ENCODE data around the gene KRT6A. TPM values are rescaled to one million over a fixed set of nuclear protein-coding genes. Genes with fewer than 3 reads are reported as not detected.

KRT6A gene
- total RNA-seq, 2 experiments from 2014 or later: not detected

DNA sequence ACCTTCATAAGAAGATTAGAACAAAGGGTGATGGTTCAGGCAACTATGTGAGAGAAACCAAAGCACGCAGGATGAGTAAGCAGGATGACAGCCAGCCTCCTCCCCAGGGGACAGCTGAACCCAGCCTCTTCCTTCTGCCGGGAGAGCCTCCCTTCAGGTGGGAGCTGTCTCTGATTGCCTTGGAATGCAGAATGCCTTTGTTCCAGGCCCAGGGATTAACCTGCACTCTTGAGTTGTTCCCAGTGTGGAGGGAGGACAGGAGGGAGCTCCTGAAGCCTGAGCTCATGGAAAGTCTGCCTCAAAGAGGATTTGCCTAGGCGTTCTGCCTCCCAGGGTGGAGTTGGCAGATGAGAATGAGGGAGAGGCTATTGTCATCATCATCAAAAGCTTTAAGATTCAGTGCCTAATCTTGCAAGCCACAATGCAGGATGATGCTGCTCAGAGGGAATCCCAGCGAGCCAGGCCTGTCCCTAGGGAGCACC is 3.6 kb upstream of the KRT6A start:
- peaks cover 25% of the 10 kb centered on the region for H3K27me3 Mint-ChIP-seq
- CTCF ChIA-PET: no interaction called here

DNA sequence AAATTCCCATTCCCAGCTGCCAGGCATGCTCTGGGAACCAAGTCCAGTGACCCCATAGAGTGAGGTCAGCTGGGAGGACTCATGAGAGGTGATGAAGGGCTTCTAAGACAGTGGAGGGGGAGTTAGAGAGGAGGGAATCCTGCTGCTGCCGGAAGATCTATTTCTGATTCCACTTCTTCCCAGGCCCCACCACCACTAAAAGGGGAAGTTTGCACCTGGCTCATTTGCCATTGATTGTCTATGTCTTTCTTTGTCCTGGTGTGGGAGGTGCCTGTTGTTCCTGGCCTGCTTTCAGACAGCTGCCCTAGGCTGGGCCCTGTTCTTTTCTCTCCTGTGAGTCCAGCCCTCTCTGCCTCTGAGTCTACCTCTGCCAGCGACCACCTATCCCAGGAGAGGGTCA is 3.0 kb upstream of the KRT6A start:
- Mint-ChIP-seq H3K4me3 (no peak overlapping the region), H3K27me3 (peaks cover 31% of the 10 kb centered on the region), H3K4me1 (ENCODE audit: low read depth) (no peaks in the 10 kb centered on the region), H3K9me3 (no peaks in the 10 kb centered on the region), H3K36me3 (ENCODE audit: low read depth) (no peaks in the 10 kb centered on the region), H3K27ac (no peak overlapping the region)
- ChIA-PET CTCF (no interaction called here), POLR2A (no interaction called here)
- Histone ChIP-seq H3K36me3 (ENCODE audit: insufficient read depth, low read length) (no peaks in the 10 kb centered on the region), H3K4me3 (ENCODE audit: low read length) (no peak overlapping the region), H3K27me3 (ENCODE audit: control insufficient read depth in 1 of 2, insufficient read depth in 2 of 2, low read length in 2 of 2) (peaks cover 0 to 8% of the 10 kb centered on the region in 2 experiments), H3K4me1 (ENCODE audit: insufficient read depth, low read length) (no peaks in the 10 kb centered on the region), H3K9me3 (ENCODE audit: control insufficient read depth in 1 of 2, insufficient read depth in 1 of 2, low read length in 2 of 2) (no peaks in the 10 kb centered on the region), H3K27ac (ENCODE audit: low read depth in 1 of 2, low read length in 2 of 2) (no peak overlapping the region)
- intact Hi-C loops (cut with DNase I, micrococcal nuclease): no loop called here
- DNase-seq (no peak), ATAC-seq (ENCODE audit: poor library complexity) (no peak)
- TF ChIP-seq CTCF (IDR thresholded peaks at IDR 0.05): no peak

More for the DNA sequence above, 3.6 kb upstream of the KRT6A start:
- DNase-seq (no peak), ATAC-seq (ENCODE audit: poor library complexity) (no peak)
- Mint-ChIP-seq H3K9me3 (no peaks in the 10 kb centered on the region), H3K36me3 (ENCODE audit: low read depth) (no peaks in the 10 kb centered on the region), H3K4me1 (ENCODE audit: low read depth) (no peaks in the 10 kb centered on the region), H3K4me3 (no peak overlapping the region), H3K27ac (no peak overlapping the region)
- no peak overlapping the region for H3K27ac ChIP-seq (ENCODE audit: low read depth in 1 of 2, low read length in 2 of 2)
- POLR2A ChIA-PET: no interaction called here
- no peak overlapping the region for H3K4me3 ChIP-seq (ENCODE audit: low read length)
- H3K4me1 ChIP-seq (ENCODE audit: insufficient read depth, low read length): no peaks in the 10 kb centered on the region
- TF ChIP-seq CTCF (IDR thresholded peaks at IDR 0.05): no peak
- no peaks in the 10 kb centered on the region for H3K36me3 ChIP-seq (ENCODE audit: insufficient read depth, low read length)
- H3K9me3 ChIP-seq (ENCODE audit: control insufficient read depth in 1 of 2, insufficient read depth in 1 of 2, low read length in 2 of 2): no peaks in the 10 kb centered on the region
- H3K27me3 ChIP-seq (ENCODE audit: control insufficient read depth in 1 of 2, insufficient read depth in 2 of 2, low read length in 2 of 2): peaks cover 0 to 7% of the 10 kb centered on the region in 2 experiments
- intact Hi-C loops (cut with DNase I, micrococcal nuclease): no loop called here

- no peaks in the 10 kb centered on the region for H3K36me3 Mint-ChIP-seq (ENCODE audit: low read depth)
- H3K27me3 ChIP-seq (ENCODE audit: control insufficient read depth in 1 of 2, insufficient read depth in 2 of 2, low read length in 2 of 2): peaks cover 0 to 8% of the 10 kb centered on the region in 2 experiments
- intact Hi-C loops (cut with DNase I, micrococcal nuclease): no loop called here
- H3K36me3 ChIP-seq (ENCODE audit: insufficient read depth, low read length): no peaks in the 10 kb centered on the region
- no peaks in the 10 kb centered on the region for H3K4me1 ChIP-seq (ENCODE audit: insufficient read depth, low read length)
- H3K27ac Mint-ChIP-seq: no peak overlapping the region
- no peak overlapping the region for H3K27ac ChIP-seq (ENCODE audit: low read depth in 1 of 2, low read length in 2 of 2)
- ChIA-PET CTCF (no interaction called here), POLR2A (no interaction called here)
- peaks cover 33% of the 10 kb centered on the region for H3K27me3 Mint-ChIP-seq
- no peaks in the 10 kb centered on the region for H3K9me3 Mint-ChIP-seq
- TF ChIP-seq CTCF (IDR thresholded peaks at IDR 0.05): no peak
- H3K9me3 ChIP-seq (ENCODE audit: control insufficient read depth in 1 of 2, insufficient read depth in 1 of 2, low read length in 2 of 2): no peaks in the 10 kb centered on the region
- ATAC-seq (ENCODE audit: poor library complexity) (no peak), DNase-seq (no peak)
- no peaks in the 10 kb centered on the region for H3K4me1 Mint-ChIP-seq (ENCODE audit: low read depth)
- H3K4me3 Mint-ChIP-seq: no peak overlapping the region
- no peak overlapping the region for H3K4me3 ChIP-seq (ENCODE audit: low read length)
Observed at GRCh38 chr12:52495389-52495788, 2.3 kb upstream of the KRT6A start.

Data from CD4-positive, alpha-beta T cell (primary cell).